HG02763 (cell line): ENCODE data around the gene MCC.
A peak's percentile ranks its signal among the peaks of the same experiment; 100 is the strongest.

Source experiments
- ATAC-seq: cut with Tn5 transposase; IDR thresholded peaks from one replicate; pipeline ENCODE4 v1.9.1; 2021; ENCODE audit warnings: mild to moderate bottlenecking, moderate library complexity; ENCODE audit not compliant: unreplicated experiment

Gene MCC

GRCh38 chr5:113017881-113018635 lies 470.2 kb downstream of the MCC start:
- no peak for ATAC-seq

GRCh38 chr5:113005454-113005853 lies 482.8 kb downstream of the MCC start:
- no peak for ATAC-seq

GRCh38 chr5:113003763-113004162 lies 484.5 kb downstream of the MCC start:
- no peak for ATAC-seq

- no peak for ATAC-seq
Measured at GRCh38 chr5:113002423-113002822, 485.8 kb downstream of the MCC start.

GRCh38 chr5:113000466-113000865 lies 487.8 kb downstream of the MCC start:
- no peak for ATAC-seq

- no peak for ATAC-seq
Measured at GRCh38 chr5:112998296-112998695, 490.0 kb downstream of the MCC start.

GRCh38 chr5:112996830-112997374 lies 491.4 kb downstream of the MCC start:
- ATAC-seq: no peak

- ATAC-seq: peak; percentile 71
Measured at GRCh38 chr5:112995764-112996618, 492.3 kb downstream of the MCC start.

GRCh38 chr5:112986224-112986623 lies 502.0 kb downstream of the MCC start:
- ATAC-seq: no peak

- ATAC-seq: no peak
Measured at GRCh38 chr5:112983363-112983762, 504.9 kb downstream of the MCC start.

- ATAC-seq: no peak
Measured at GRCh38 chr5:112979723-112980122, 508.5 kb downstream of the MCC start.

GRCh38 chr5:112978836-112979235 lies 509.4 kb downstream of the MCC start:
- no peak for ATAC-seq

GRCh38 chr5:112977440-112977861 lies 510.8 kb downstream of the MCC start:
- ATAC-seq: no peak

GRCh38 chr5:112976432-112977309 lies 511.6 kb downstream of the MCC start, which contains the start of gene DCP2:
Gene DCP2, plus strand, starts transcription at chr5:112976798. Its CDS starts 136 bp downstream, at chr5:112976934.
- ATAC-seq: peak; percentile 97

- ATAC-seq: peak; percentile 7
Measured at GRCh38 chr5:112975721-112976431, 512.4 kb downstream of the MCC start.

- no peak for ATAC-seq
Measured at GRCh38 chr5:112974901-112975300, 513.4 kb downstream of the MCC start.

- ATAC-seq: no peak
Measured at GRCh38 chr5:112973904-112974303, 514.3 kb downstream of the MCC start.

- no peak for ATAC-seq
Measured at GRCh38 chr5:112973036-112973435, 515.2 kb downstream of the MCC start.
